Type B pancreatic cell (in vitro differentiated cells): ENCODE measurements around the gene TLR7. TPM values are rescaled to one million over a fixed set of nuclear protein-coding genes. Genes with fewer than 3 reads are reported as not detected.

ENCODE experiments used
- DNase-seq: peaks from one replicate; pipeline ENCODE4 v3.0.0; 2021; ENCODE audit warnings: mixed read lengths; ENCODE audit not compliant: unreplicated experiment; ENCODE audit errors: extremely low spot score
- H3K27ac Mint-ChIP-seq: 2 replicates; pipeline ENCODE4 v1.8.0; 2021; ENCODE audit warnings: mild to moderate bottlenecking, mixed read lengths
- H3K27me3 Mint-ChIP-seq: 2 replicates; pipeline ENCODE4 v1.8.0; 2021; ENCODE audit warnings: mixed read lengths
- H3K36me3 Mint-ChIP-seq: 2 replicates; pipeline ENCODE4 v1.8.0; 2021; ENCODE audit warnings: mixed read lengths
- H3K4me1 Mint-ChIP-seq: one replicate; pipeline ENCODE4 v1.8.0; 2021; ENCODE audit warnings: mixed read lengths; ENCODE audit not compliant: unreplicated experiment
- H3K4me3 Mint-ChIP-seq: 2 replicates; pipeline ENCODE4 v1.8.0; 2021; ENCODE audit warnings: mild to moderate bottlenecking, mixed read lengths
- H3K9me3 Mint-ChIP-seq: 2 replicates; pipeline ENCODE4 v1.8.0; 2021; ENCODE audit warnings: mixed read lengths
- total RNA-seq: library from RNA; stranded (reverse); gene quantifications from 2 replicates; pipeline ENCODE4 v1.2.1, GENCODE V29; 2021; ENCODE audit warnings: low replicate concordance
- TF ChIP-seq, protein P1 (sequence below): fragments of 200-600 bp; sonication (generic); conservative IDR thresholded peaks from 2 replicates; pipeline ENCODE4 v1.5.0; 2021; ENCODE audit warnings: antibody characterized with exemption, mild to moderate bottlenecking

TLR7 gene
- total RNA-seq, 1 donor from 2014 or later = 0.05 TPM

DNA sequence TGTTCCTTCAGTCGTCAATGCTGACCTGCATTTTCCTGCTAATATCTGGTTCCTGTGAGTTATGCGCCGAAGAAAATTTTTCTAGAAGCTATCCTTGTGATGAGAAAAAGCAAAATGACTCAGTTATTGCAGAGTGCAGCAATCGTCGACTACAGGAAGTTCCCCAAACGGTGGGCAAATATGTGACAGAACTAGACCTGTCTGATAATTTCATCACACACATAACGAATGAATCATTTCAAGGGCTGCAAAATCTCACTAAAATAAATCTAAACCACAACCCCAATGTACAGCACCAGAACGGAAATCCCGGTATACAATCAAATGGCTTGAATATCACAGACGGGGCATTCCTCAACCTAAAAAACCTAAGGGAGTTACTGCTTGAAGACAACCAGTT, 52.2 kb downstream of the TLR7 start:
- no peaks in the 10 kb centered on the region for H3K4me1 Mint-ChIP-seq
- no peak for DNase-seq
- no peak overlapping the region for H3K4me3 Mint-ChIP-seq
- H3K27me3 Mint-ChIP-seq = no peaks in the 10 kb centered on the region
- H3K36me3 Mint-ChIP-seq = no peaks in the 10 kb centered on the region
- peaks cover 5% of the 10 kb centered on the region for H3K9me3 Mint-ChIP-seq
- TF ChIP-seq, protein P1, sequence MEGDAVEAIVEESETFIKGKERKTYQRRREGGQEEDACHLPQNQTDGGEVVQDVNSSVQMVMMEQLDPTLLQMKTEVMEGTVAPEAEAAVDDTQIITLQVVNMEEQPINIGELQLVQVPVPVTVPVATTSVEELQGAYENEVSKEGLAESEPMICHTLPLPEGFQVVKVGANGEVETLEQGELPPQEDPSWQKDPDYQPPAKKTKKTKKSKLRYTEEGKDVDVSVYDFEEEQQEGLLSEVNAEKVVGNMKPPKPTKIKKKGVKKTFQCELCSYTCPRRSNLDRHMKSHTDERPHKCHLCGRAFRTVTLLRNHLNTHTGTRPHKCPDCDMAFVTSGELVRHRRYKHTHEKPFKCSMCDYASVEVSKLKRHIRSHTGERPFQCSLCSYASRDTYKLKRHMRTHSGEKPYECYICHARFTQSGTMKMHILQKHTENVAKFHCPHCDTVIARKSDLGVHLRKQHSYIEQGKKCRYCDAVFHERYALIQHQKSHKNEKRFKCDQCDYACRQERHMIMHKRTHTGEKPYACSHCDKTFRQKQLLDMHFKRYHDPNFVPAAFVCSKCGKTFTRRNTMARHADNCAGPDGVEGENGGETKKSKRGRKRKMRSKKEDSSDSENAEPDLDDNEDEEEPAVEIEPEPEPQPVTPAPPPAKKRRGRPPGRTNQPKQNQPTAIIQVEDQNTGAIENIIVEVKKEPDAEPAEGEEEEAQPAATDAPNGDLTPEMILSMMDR = no peak
- no peak overlapping the region for H3K27ac Mint-ChIP-seq

DNA sequence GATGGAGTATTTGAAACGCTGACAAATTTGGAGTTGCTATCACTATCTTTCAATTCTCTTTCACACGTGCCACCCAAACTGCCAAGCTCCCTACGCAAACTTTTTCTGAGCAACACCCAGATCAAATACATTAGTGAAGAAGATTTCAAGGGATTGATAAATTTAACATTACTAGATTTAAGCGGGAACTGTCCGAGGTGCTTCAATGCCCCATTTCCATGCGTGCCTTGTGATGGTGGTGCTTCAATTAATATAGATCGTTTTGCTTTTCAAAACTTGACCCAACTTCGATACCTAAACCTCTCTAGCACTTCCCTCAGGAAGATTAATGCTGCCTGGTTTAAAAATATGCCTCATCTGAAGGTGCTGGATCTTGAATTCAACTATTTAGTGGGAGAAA, 52.7 kb downstream of the TLR7 start:
- Mint-ChIP-seq H3K9me3 (peaks cover 1% of the 10 kb centered on the region), H3K36me3 (no peaks in the 10 kb centered on the region), H3K27ac (no peak overlapping the region), H3K4me1 (no peaks in the 10 kb centered on the region), H3K4me3 (no peak overlapping the region), H3K27me3 (no peaks in the 10 kb centered on the region)
- TF ChIP-seq, protein P1 = no peak
- no peak for DNase-seq

DNA sequence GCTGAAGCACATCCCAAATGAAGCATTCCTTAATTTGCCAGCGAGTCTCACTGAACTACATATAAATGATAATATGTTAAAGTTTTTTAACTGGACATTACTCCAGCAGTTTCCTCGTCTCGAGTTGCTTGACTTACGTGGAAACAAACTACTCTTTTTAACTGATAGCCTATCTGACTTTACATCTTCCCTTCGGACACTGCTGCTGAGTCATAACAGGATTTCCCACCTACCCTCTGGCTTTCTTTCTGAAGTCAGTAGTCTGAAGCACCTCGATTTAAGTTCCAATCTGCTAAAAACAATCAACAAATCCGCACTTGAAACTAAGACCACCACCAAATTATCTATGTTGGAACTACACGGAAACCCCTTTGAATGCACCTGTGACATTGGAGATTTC, 54.1 kb downstream of the TLR7 start:
- Mint-ChIP-seq H3K27me3 (no peaks in the 10 kb centered on the region), H3K36me3 (no peaks in the 10 kb centered on the region), H3K4me1 (no peaks in the 10 kb centered on the region), H3K4me3 (no peak overlapping the region), H3K27ac (no peak overlapping the region), H3K9me3 (no peaks in the 10 kb centered on the region)
- TF ChIP-seq, protein P1 = no peak
- no peak for DNase-seq

DNA sequence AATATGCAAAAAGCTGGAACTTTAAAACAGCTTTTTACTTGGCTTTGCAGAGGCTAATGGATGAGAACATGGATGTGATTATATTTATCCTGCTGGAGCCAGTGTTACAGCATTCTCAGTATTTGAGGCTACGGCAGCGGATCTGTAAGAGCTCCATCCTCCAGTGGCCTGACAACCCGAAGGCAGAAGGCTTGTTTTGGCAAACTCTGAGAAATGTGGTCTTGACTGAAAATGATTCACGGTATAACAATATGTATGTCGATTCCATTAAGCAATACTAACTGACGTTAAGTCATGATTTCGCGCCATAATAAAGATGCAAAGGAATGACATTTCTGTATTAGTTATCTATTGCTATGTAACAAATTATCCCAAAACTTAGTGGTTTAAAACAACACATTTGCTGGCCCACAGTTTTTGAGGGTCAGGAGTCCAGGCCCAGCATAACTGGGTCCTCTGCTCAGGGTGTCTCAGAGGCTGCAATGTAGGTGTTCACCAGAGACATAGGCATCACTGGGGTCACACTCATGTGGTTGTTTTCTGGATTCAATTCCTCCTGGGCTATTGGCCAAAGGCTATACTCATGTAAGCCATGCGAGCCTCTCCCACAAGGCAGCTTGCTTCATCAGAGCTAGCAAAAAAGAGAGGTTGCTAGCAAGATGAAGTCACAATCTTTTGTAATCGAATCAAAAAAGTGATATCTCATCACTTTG, 55.2 kb downstream of the TLR7 start:
- Mint-ChIP-seq H3K4me3 (no peak overlapping the region), H3K36me3 (no peaks in the 10 kb centered on the region), H3K4me1 (no peaks in the 10 kb centered on the region), H3K27me3 (no peaks in the 10 kb centered on the region), H3K9me3 (no peaks in the 10 kb centered on the region), H3K27ac (no peak overlapping the region)
- no peak for DNase-seq
- TF ChIP-seq, protein P1 = no peak

DNA sequence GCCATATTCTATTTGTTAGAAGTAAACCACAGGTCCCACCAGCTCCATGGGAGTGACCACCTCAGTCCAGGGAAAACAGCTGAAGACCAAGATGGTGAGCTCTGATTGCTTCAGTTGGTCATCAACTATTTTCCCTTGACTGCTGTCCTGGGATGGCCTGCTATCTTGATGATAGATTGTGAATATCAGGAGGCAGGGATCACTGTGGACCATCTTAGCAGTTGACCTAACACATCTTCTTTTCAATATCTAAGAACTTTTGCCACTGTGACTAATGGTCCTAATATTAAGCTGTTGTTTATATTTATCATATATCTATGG, 55.7 kb downstream of the TLR7 start:
- TF ChIP-seq, protein P1 = no peak
- no peak for DNase-seq
- no peak overlapping the region for H3K4me3 Mint-ChIP-seq
- no peaks in the 10 kb centered on the region for H3K9me3 Mint-ChIP-seq
- H3K27ac Mint-ChIP-seq = no peak overlapping the region
- no peaks in the 10 kb centered on the region for H3K4me1 Mint-ChIP-seq
- H3K36me3 Mint-ChIP-seq = no peaks in the 10 kb centered on the region
- H3K27me3 Mint-ChIP-seq = no peaks in the 10 kb centered on the region

DNA sequence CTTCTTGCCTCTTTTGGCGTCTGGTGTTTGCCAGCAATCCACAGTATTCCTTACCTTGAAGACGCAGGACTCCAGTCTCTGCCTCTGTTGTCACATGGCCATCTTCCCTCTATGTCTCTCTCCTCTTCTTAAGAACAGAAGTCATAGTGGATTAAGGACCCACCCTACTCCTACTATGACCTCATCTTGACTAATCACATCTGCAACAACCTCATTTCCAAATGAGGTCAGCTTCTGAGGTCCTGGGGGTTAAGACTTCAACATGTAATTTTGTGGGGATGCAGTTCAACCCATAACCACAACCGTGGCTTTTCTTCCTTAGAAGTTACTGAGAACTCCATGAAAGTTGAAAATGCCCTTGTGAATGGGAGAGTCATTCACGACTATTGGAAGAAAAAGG, 62.8 kb downstream of the TLR7 start:
- no peaks in the 10 kb centered on the region for H3K4me1 Mint-ChIP-seq
- H3K27ac Mint-ChIP-seq = no peak overlapping the region
- no peaks in the 10 kb centered on the region for H3K9me3 Mint-ChIP-seq
- H3K27me3 Mint-ChIP-seq = no peaks in the 10 kb centered on the region
- TF ChIP-seq, protein P1 = no peak
- H3K4me3 Mint-ChIP-seq = no peak overlapping the region
- no peaks in the 10 kb centered on the region for H3K36me3 Mint-ChIP-seq
- no peak for DNase-seq
